Ecto neural progenitor cell (in vitro differentiated cells): Measurements from ENCODE around the gene ACOT8.
"Not testable (repeated sequence)": the region's sequence is repeated elsewhere in the genome, so short reads cannot be mapped to it uniquely, and the experiment has no call there.

Source experiments
- DNase-seq: peaks from one replicate; pipeline ENCODE4 v3.0.0-alpha.2; 2018; ENCODE audit warnings: low spot score

ACOT8 gene

GRCh38 chr20:45827030-45827652, 30.1 kb downstream of the ACOT8 start, which contains the start of gene TNNC2:
Gene TNNC2, minus strand, starts transcription at chr20:45827312. Its CDS starts 64 bp downstream, at chr20:45827248.
- DNase-seq = no peak

- DNase-seq = no peak
These were observed 30.7 kb downstream of the ACOT8 start for GRCh38 chr20:45826381-45827019.

GRCh38 chr20:45823949-45824835, 33.0 kb downstream of the ACOT8 start:
- DNase-seq = peak; percentile 65

GRCh38 chr20:45822857-45823256, 34.3 kb downstream of the ACOT8 start:
- no peak for DNase-seq

GRCh38 chr20:45821947-45822346, 35.2 kb downstream of the ACOT8 start:
- no peak for DNase-seq

GRCh38 chr20:45819466-45819865, 37.7 kb downstream of the ACOT8 start:
- no peak for DNase-seq

GRCh38 chr20:45818239-45818638, 39.0 kb downstream of the ACOT8 start:
- no peak for DNase-seq

- no peak for DNase-seq
These were observed 39.6 kb downstream of the ACOT8 start for GRCh38 chr20:45817376-45818194.

- DNase-seq = no peak
These were observed 40.2 kb downstream of the ACOT8 start for GRCh38 chr20:45816951-45817350.

- no peak for DNase-seq
These were observed 42.9 kb downstream of the ACOT8 start for GRCh38 chr20:45814314-45814713.

GRCh38 chr20:45813489-45813888, 43.7 kb downstream of the ACOT8 start:
- no peak for DNase-seq

GRCh38 chr20:45813006-45813340, 44.2 kb downstream of the ACOT8 start:
- DNase-seq = no peak

GRCh38 chr20:45812157-45813005, 44.8 kb downstream of the ACOT8 start, which contains the start of gene UBE2C:
Gene UBE2C, plus strand, starts transcription at chr20:45812644. Its CDS starts 52 bp downstream, at chr20:45812696.
- peak; percentile 98 for DNase-seq

- no peak for DNase-seq
These were observed 46.8 kb downstream of the ACOT8 start for GRCh38 chr20:45810191-45810970.

GRCh38 chr20:45801851-45802250, 55.3 kb downstream of the ACOT8 start:
- DNase-seq = no peak

- DNase-seq = peak; percentile 56
These were observed 58.1 kb downstream of the ACOT8 start for GRCh38 chr20:45798935-45799642.

- DNase-seq = not testable (repeated sequence)
These were observed 59.2 kb downstream of the ACOT8 start for GRCh38 chr20:45797955-45798354.

GRCh38 chr20:45797510-45797909, 59.7 kb downstream of the ACOT8 start:
- not testable (repeated sequence) for DNase-seq

GRCh38 chr20:45796337-45797065, 60.7 kb downstream of the ACOT8 start:
- no peak for DNase-seq
